Measurements from ENCODE around the gene ERH. TPM values are rescaled to one million over a fixed set of nuclear protein-coding genes. Genes with fewer than 3 reads are reported as not detected.

The ERH gene
- total RNA-seq, 2 donors from 2014 or later, result 55.5 to 55.9 TPM

DNA sequence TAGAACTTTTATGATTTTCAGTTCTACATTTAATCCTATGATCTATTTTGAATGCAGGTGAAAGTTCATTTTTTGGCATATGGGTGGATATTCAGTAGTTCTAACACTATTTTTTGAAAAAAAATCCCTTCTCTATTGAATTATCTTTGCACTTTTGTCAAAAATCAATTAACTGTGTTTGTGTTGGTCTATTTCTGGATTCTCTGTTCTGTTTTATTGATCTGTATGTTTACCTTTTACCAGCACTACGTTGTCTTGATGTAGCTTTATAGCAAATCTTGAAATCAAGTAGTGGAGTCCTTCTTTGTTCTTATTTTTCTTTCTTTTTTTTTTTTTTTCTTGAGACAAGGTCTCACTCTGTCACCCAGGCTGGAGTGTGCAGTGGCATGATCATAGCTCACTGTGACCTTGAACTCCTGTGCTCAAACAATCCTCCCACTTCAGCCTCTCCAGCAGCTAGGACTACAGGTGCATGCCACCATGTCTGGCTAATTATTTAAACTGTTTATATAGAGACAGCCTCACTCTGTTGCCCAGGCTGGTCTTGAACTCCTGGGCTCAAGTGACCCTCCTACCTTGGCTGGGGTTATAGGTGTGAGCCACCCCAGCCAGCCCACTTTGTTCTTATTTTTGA lies 32.3 kb upstream of the ERH start:
- H3K4me1 ChIP-seq (ENCODE audit: control insufficient read depth in 1 of 2, low read depth in 2 of 2), result no peaks in the 10 kb centered on the region
- H3K27me3 ChIP-seq (replicated peaks; ENCODE audit: insufficient read depth), result no peaks in the 10 kb centered on the region
- ATAC-seq (ENCODE audit: insufficient number of reproducible peaks, low FRiP score, low read depth), result no peak
- H3K4me3 ChIP-seq, result no peak overlapping the region
- H3K36me3 ChIP-seq, result no peaks in the 10 kb centered on the region
- DNase-seq (ENCODE audit: low spot score), result no peak
- TF ChIP-seq, protein P1, sequence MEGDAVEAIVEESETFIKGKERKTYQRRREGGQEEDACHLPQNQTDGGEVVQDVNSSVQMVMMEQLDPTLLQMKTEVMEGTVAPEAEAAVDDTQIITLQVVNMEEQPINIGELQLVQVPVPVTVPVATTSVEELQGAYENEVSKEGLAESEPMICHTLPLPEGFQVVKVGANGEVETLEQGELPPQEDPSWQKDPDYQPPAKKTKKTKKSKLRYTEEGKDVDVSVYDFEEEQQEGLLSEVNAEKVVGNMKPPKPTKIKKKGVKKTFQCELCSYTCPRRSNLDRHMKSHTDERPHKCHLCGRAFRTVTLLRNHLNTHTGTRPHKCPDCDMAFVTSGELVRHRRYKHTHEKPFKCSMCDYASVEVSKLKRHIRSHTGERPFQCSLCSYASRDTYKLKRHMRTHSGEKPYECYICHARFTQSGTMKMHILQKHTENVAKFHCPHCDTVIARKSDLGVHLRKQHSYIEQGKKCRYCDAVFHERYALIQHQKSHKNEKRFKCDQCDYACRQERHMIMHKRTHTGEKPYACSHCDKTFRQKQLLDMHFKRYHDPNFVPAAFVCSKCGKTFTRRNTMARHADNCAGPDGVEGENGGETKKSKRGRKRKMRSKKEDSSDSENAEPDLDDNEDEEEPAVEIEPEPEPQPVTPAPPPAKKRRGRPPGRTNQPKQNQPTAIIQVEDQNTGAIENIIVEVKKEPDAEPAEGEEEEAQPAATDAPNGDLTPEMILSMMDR (IDR thresholded peaks at IDR 0.05), result no peak
- no peak overlapping the region for H3K27ac ChIP-seq
- no peaks in the 10 kb centered on the region for H3K9me3 ChIP-seq

- Histone ChIP-seq H3K27ac (no peak overlapping the region), H3K36me3 (no peaks in the 10 kb centered on the region), H3K9me3 (no peaks in the 10 kb centered on the region), H3K4me1 (ENCODE audit: control insufficient read depth in 1 of 2, low read depth in 2 of 2) (no peaks in the 10 kb centered on the region), H3K4me3 (no peak overlapping the region), H3K27me3 (replicated peaks; ENCODE audit: insufficient read depth) (no peaks in the 10 kb centered on the region)
- ATAC-seq (ENCODE audit: insufficient number of reproducible peaks, low FRiP score, low read depth), result no peak
- no peak for DNase-seq (ENCODE audit: low spot score)
- TF ChIP-seq, protein P1 (IDR thresholded peaks at IDR 0.05), result no peak
Measured at GRCh38 chr14:69429643-69430042, 31.5 kb upstream of the ERH start.

DNA sequence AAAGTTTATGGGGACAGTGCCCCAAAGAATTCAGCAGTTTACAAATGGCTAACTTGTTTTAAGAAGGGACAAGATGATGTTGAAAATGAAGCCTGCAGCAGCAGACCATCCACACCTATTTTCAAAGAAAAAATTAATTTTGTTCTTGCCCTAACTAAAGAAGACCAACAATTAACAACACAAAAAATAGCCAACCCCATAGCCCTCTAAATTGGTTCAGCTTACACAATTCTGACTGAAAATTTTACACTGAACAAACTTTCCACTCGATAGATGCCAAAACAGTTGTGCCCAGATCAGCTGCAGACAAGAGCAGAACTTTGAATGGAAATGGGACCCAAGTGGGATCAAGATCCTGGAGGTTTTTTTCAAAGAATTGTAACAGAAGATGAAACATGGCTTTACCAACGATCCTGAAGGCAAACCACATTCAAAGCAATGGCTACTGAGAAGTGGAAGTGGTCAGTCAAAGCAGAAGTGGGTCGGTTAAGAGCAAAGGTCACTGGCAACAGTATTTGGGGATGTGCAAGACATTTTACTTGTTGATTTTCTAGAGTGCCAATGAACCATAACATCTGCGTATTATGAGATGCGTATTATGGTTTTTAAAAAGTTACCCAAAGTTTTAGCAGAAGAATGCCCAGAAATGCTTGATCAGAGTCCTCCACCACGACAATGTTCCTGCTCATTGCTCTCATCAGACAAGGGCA lies 30.3 kb upstream of the ERH start:
- no peaks in the 10 kb centered on the region for H3K4me1 ChIP-seq (ENCODE audit: control insufficient read depth in 1 of 2, low read depth in 2 of 2)
- no peak overlapping the region for H3K27ac ChIP-seq
- DNase-seq (ENCODE audit: low spot score) (no peak), ATAC-seq (ENCODE audit: insufficient number of reproducible peaks, low FRiP score, low read depth) (no peak)
- H3K4me3 ChIP-seq, result no peak overlapping the region
- H3K9me3 ChIP-seq, result no peaks in the 10 kb centered on the region
- no peaks in the 10 kb centered on the region for H3K36me3 ChIP-seq
- H3K27me3 ChIP-seq (replicated peaks; ENCODE audit: insufficient read depth), result no peaks in the 10 kb centered on the region
- TF ChIP-seq, protein P1 (IDR thresholded peaks at IDR 0.05), result no peak

DNA sequence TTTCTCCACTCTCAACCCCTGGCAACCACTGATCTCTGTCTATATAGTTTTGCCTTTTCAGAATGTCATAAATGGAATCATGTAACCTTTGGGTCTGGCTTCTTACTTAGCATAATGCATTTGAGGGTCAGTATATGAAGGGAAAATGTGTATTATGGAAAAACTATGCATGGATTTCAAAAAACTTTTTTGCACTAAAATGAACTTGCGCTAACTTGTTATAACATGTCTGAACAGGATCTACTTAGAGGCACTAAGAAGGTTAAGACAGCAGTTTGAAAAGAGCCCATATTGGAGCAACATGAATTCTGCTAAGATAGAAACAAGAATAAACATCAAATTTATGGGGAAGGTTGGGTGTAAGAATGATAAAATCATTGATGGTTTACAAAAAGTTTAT lies 29.5 kb upstream of the ERH start:
- no peak for DNase-seq (ENCODE audit: low spot score)

More for the DNA sequence above, 29.5 kb upstream of the ERH start:
- ATAC-seq (ENCODE audit: insufficient number of reproducible peaks, low FRiP score, low read depth), result no peak
- H3K27ac ChIP-seq, result no peak overlapping the region
- no peaks in the 10 kb centered on the region for H3K36me3 ChIP-seq
- H3K27me3 ChIP-seq (replicated peaks; ENCODE audit: insufficient read depth), result no peaks in the 10 kb centered on the region
- H3K9me3 ChIP-seq, result no peaks in the 10 kb centered on the region
- no peaks in the 10 kb centered on the region for H3K4me1 ChIP-seq (ENCODE audit: control insufficient read depth in 1 of 2, low read depth in 2 of 2)
- H3K4me3 ChIP-seq, result no peak overlapping the region
- TF ChIP-seq, protein P1 (IDR thresholded peaks at IDR 0.05), result no peak
